ENCODE measurements around the gene AXL.

- TF ChIP-seq NR2F6 (CRISPR knock-in tag; IDR thresholded peaks at IDR 0.05) (no peak), SPI1 (IDR thresholded peaks at IDR 0.05; ENCODE audit: borderline replicate concordance, low read depth, low read length) (no peak), JUNB (CRISPR knock-in tag; conservative IDR thresholded peaks at IDR 0.05) (no peak)
Observed at GRCh38 chr19:41276231-41276630, 57.2 kb downstream of the AXL start.
